ENCODE measurements around the gene CHD2. TPM values are rescaled to one million over a fixed set of nuclear protein-coding genes. Genes with fewer than 3 reads are reported as not detected.
A peak's percentile ranks its signal among the peaks of the same experiment; 100 is the strongest.

Gene CHD2
- total and polyA plus RNA-seq, 4 donors, result 13.9 to 90.2 (median 49.4) TPM

GRCh38 chr15:92898988-92899582 lies 1.0 kb upstream of the CHD2 start:
- H3K9ac ChIP-seq (ENCODE audit: low read depth in 1 of 2, low read length in 2 of 2), result no peak overlapping the region
- no peaks in the 10 kb centered on the region for H3K27me3 ChIP-seq (ENCODE audit: control insufficient read depth in 4 of 4, insufficient read depth in 4 of 4, low read length in 3 of 4)
- H3K4me3 ChIP-seq (ENCODE audit: low read depth in 1 of 3, low read length in 3 of 3), result no peak overlapping the region
- peaks cover 0 to 18% (median 13%) of the 10 kb centered on the region in 4 donors for H3K36me3 ChIP-seq (ENCODE audit: control insufficient read depth in 4 of 4, insufficient read depth in 3 of 4, low read depth in 1 of 4, low read length in 3 of 4)
- peak overlapping the region in 1 of 2 donors; percentile 97 for H3K27ac ChIP-seq (ENCODE audit: low read depth in 1 of 2, low read length in 2 of 2)
- TF ChIP-seq FOXA1 (IDR thresholded peaks at IDR 0.05) (no peak), ATF3 (IDR thresholded peaks at IDR 0.05) (no peak), TAF1 (conservative IDR thresholded peaks at IDR 0.05) (no peak), JUND (IDR thresholded peaks at IDR 0.05) (no peak), HNF4G (IDR thresholded peaks at IDR 0.05) (no peak), EGR1 (IDR thresholded peaks at IDR 0.05; ENCODE audit: low read depth in 2 of 2) (no peak), NR2F2 (IDR thresholded peaks at IDR 0.05) (no peak), RAD21 (IDR thresholded peaks at IDR 0.05) (no peak), YY1 (IDR thresholded peaks at IDR 0.05) (no peak), CTCF (IDR thresholded peaks at IDR 0.05; ENCODE audit: low read depth, low read length, missing input control) (no peak), RXRA (IDR thresholded peaks at IDR 0.05) (no peak), REST (IDR thresholded peaks at IDR 0.05) (no peak), GABPA (IDR thresholded peaks at IDR 0.05 in 1 of 2, conservative IDR thresholded peaks at IDR 0.05 in 1 of 2) (no peak), MAX (IDR thresholded peaks at IDR 0.05) (no peak), HNF4A (conservative IDR thresholded peaks at IDR 0.05) (no peak), ZBTB33 (IDR thresholded peaks at IDR 0.05) (no peak), FOXA2 (IDR thresholded peaks at IDR 0.05) (no peak), SP1 (IDR thresholded peaks at IDR 0.05) (no peak)
- H3K4me1 ChIP-seq (ENCODE audit: control insufficient read depth in 4 of 4, insufficient read depth in 4 of 4, low read length in 3 of 4), result peaks cover 0 to 12% (median 7%) of the 10 kb centered on the region in 4 donors
- DNase-seq (ENCODE audit: low spot score), result no peak
- no peaks in the 10 kb centered on the region for H3K9me3 ChIP-seq (ENCODE audit: control insufficient read depth in 4 of 4, low read length in 3 of 4)
- 95% methylated on average over 5 of the region's 5 CpGs for WGBS
